Activated naive CD8-positive, alpha-beta T cell (primary cell): ENCODE results near the gene FLT4.
A peak's percentile ranks its signal among the peaks of the same experiment; 100 is the strongest.
"Not testable (repeated sequence)": the region's sequence is repeated elsewhere in the genome, so short reads cannot be mapped to it uniquely, and the experiment has no call there.

Experiments used
- H3K27ac Mint-ChIP-seq: one replicate; pipeline ENCODE4 v1.8.0; 2021; ENCODE audit warnings: mixed read lengths
- H3K27me3 Mint-ChIP-seq: one replicate; pipeline ENCODE4 v1.8.0; 2021; ENCODE audit warnings: mixed read lengths
- H3K36me3 Mint-ChIP-seq: one replicate; pipeline ENCODE4 v1.8.0; 2021; ENCODE audit warnings: mixed read lengths
- H3K4me1 Mint-ChIP-seq: one replicate; pipeline ENCODE4 v1.8.0; 2021; ENCODE audit warnings: low read depth, mixed read lengths
- H3K4me3 Mint-ChIP-seq: one replicate; pipeline ENCODE4 v1.8.0; 2021; ENCODE audit warnings: mild to moderate bottlenecking, mixed read lengths
- H3K9me3 Mint-ChIP-seq: one replicate; pipeline ENCODE4 v1.8.0; 2021; ENCODE audit warnings: low read depth, mixed read lengths

FLT4 gene

DNA sequence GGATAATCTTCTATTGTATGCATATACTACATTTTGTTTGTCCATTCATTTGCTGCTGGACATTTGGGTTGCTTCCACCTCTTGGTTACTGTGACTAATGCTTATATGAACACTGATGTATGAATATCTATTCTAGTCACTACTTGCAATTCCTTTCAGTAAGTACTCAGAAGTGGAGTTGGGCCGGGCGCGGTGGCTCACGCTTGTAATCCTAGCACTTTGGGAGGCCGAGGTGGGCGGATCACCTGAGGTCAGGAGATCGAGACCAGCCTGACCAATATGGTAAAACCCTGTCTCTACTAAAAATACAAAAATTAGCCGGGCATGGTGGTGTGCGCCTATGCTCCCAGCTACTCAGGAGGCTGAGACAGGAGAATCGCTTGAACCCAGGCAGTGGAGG is 28.9 kb upstream of the FLT4 start:
- H3K4me1 Mint-ChIP-seq, result peaks cover 12% of the 10 kb centered on the region
- not testable (repeated sequence) for H3K4me3 Mint-ChIP-seq, H3K9me3 Mint-ChIP-seq, H3K36me3 Mint-ChIP-seq, H3K27me3 Mint-ChIP-seq, H3K27ac Mint-ChIP-seq

DNA sequence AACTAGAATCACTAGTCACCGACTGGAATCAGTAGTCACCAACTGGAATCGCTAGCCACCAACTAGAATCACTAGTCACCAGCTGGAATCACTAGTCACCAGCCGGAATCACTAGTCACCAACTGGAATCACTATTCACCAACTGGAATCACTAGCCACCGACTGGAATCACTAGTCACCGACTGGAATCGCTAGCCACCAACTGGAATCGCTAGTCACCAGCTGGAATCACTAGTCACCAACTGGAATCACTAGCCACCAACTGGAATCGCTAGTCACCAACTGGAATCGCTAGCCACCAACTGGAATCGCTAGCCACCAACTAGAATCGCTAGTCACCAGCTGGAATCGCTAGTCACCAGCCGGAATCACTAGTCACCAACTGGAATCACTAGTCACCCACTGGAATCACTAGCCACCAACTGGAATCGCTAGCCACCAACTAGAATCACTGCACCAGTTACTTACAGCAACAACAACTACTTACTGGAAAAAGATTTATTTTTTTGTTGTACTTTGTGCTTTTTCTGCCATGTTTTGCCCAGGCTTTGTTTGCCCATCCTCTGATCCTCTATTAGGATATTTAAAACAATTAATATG is 25.7 kb upstream of the FLT4 start:
- H3K27ac Mint-ChIP-seq, result no peak overlapping the region
- H3K4me1 Mint-ChIP-seq, result peaks cover 10% of the 10 kb centered on the region
- H3K36me3 Mint-ChIP-seq, result no peaks in the 10 kb centered on the region
- no peaks in the 10 kb centered on the region for H3K9me3 Mint-ChIP-seq
- H3K27me3 Mint-ChIP-seq, result peaks cover 2% of the 10 kb centered on the region
- peak overlapping the region; percentile 64 for H3K4me3 Mint-ChIP-seq

DNA sequence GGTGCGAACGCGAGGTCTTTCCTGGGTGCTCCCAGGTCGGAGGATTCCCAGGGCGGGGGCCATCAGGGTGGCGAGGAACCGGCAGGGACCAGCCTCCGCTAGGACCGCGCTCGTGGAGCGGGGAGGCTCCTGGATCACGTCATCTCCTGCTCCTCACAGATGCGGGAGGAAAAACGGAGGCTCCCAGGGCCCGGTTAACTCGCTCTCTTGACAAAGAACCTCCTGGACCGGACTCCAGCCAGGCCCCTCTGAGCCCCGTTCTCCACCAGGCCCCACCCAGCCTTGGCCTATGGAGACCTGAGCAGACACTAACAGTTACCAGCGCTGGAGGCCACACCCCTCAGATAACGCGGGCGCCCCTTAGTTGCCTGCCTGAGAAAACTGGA is 24.7 kb upstream of the FLT4 start:
- H3K9me3 Mint-ChIP-seq, H3K27ac Mint-ChIP-seq, H3K27me3 Mint-ChIP-seq, H3K36me3 Mint-ChIP-seq: not testable (repeated sequence)
- peak overlapping the region; percentile 68 for H3K4me3 Mint-ChIP-seq
- H3K4me1 Mint-ChIP-seq, result peaks cover 17% of the 10 kb centered on the region

DNA sequence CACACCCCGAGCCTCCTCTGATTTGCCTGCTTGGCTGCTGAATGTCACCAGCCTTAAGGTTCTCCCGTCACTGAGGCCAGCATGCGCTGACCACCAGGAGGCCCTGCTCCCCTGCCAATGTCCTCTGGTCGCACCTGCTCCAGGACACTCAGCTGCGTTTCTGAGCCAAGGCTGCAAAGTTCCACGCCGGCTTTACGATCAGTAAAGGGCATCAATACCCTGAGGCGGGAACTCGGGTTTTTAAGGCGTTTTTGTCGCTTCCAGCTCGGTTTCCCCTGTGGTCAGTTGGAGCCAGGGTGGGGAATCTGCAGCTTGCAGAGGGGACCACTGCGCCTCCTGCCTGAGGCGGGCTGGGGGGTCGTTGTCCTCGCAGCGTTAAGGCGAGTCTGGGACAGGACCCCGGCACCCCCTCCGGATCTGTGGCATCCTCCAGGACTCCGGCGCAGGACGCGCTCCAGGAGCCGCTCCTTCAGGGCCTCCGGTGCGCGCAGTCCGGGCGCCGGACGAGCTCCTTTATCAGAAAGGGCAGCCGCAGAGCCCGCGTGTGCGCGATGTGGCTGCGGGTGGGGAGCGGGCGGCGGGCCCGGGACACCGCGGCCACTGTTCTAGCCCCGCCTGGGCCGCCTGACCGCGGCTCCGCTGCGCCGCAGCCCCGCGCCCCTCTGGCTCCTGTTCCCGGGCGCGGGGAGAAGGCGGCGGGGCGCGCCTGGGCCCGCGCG is 24.1 kb upstream of the FLT4 start:
- peaks cover 17% of the 10 kb centered on the region for H3K4me1 Mint-ChIP-seq
- no peaks in the 10 kb centered on the region for H3K36me3 Mint-ChIP-seq
- no peaks in the 10 kb centered on the region for H3K9me3 Mint-ChIP-seq
- peaks cover 2% of the 10 kb centered on the region for H3K27me3 Mint-ChIP-seq
- peak overlapping the region; percentile 17 for H3K4me3 Mint-ChIP-seq
- H3K27ac Mint-ChIP-seq, result no peak overlapping the region

DNA sequence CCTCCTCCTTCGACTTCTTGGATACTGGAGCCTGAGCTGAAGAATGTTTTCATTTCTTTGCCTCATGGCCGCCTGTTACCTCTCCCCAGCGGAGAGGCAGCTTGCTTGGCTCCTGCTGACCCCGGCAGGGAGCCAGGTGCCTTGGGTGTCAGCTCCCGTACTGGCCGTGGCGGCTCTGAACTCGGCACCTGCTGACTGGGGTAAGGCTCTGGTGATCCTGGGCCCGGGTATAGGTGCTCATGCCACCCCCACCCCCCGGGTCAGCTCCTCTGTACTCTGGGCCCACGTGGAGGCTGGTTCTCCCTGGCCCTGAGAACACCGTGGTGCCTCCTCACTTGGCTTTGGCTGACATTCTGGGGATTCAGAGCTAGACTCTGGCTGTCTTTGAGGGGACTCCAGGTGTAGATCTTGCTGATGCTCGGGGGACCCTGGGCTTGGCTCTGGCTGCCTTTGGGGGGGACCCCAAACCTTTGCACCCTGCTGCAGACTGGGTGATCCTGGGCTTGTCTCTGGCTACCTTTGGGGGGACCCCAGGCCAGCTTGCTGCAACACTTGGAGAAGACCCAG is 22.6 kb upstream of the FLT4 start:
- H3K36me3 Mint-ChIP-seq, H3K4me3 Mint-ChIP-seq, H3K27ac Mint-ChIP-seq, H3K27me3 Mint-ChIP-seq, H3K9me3 Mint-ChIP-seq: not testable (repeated sequence)
- H3K4me1 Mint-ChIP-seq, result peaks cover 17% of the 10 kb centered on the region

DNA sequence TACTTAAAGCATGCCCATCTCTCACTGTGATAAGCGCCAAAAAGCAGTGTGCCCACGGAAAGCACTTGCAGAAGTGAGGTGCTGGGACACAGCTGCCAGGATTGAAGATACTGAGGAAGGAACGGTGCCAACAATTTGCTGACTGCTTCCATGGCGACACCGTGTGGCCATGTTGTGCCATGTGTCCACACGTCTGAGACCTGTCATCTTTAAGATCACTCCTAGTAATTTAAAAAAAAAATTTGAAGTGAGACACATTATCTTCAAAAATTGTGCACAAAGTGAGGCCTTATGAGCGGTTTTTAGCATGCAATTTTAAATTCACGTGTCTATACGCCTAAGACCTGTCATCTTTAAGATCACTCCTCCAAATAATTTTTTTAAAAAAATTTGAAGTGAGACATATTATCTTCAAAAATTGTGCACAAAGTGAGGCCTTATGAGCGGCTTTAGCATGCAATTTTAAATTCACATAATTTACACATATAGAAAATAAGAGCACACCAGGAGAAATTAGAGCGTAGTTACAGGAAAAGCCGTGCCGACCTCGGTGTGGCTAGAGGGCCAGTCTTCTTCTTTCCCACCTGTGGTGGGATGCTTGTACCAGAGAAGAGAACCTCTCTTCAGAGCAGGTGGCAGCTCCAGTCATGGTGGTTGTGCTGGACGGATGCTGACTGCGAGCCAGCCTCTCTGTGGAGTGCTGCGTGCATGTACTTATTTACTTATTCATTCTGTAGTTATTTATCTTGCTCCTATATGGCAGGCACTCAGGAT is 21.4 kb upstream of the FLT4 start:
- Mint-ChIP-seq H3K4me3 (no peak overlapping the region), H3K36me3 (no peaks in the 10 kb centered on the region), H3K27ac (no peak overlapping the region), H3K27me3 (peaks cover 2% of the 10 kb centered on the region), H3K4me1 (peaks cover 17% of the 10 kb centered on the region), H3K9me3 (no peaks in the 10 kb centered on the region)

DNA sequence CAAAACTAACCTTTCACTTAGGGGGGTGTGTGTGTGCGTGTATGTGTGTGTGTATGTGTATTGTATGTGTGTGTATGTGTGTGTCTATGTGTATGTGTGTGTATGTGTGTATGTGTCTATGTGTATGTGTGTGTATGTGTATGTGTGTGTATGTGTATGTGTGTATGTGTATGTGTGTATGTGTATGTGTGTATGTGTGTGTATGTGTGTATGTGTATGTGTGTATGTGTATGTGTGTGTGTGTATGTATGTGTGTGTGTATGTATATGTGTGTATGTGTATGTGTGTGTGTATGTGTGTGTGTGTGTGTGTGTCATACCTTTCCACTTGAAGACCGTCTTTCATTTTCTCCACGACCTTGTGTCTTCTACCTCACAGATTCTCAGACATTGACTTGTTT is 20.8 kb upstream of the FLT4 start:
- Mint-ChIP-seq H3K27me3 (peaks cover 2% of the 10 kb centered on the region), H3K27ac (no peak overlapping the region), H3K4me3 (no peak overlapping the region)

DNA sequence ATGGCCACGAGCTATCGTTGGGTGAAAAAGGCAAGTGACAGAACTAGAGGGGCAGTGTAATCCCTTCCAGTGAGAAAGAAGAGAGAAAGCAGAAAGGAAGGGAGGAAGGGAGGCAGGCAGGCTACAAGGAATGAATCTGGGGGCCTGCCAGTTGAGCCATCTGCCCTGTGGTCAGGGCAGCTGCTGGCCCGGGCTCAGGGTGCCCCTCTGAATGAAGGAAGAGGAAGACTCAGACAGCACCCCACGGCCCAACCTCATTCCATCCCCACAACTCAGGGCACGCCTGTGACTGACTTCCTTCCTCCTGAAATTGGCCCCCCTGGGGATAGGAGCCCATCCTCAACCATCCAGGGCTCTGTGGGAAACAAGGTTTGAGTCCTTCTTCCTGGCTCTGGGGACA is 20.3 kb upstream of the FLT4 start:
- no peaks in the 10 kb centered on the region for H3K36me3 Mint-ChIP-seq
- H3K27ac Mint-ChIP-seq, result no peak overlapping the region
- no peaks in the 10 kb centered on the region for H3K9me3 Mint-ChIP-seq
- no peak overlapping the region for H3K4me3 Mint-ChIP-seq
- peaks cover under 1% of the 10 kb centered on the region for H3K27me3 Mint-ChIP-seq
- H3K4me1 Mint-ChIP-seq, result peaks cover 15% of the 10 kb centered on the region

More for the DNA sequence above, 20.8 kb upstream of the FLT4 start:
- no peaks in the 10 kb centered on the region for H3K9me3 Mint-ChIP-seq
- no peaks in the 10 kb centered on the region for H3K36me3 Mint-ChIP-seq
- H3K4me1 Mint-ChIP-seq, result peaks cover 17% of the 10 kb centered on the region

DNA sequence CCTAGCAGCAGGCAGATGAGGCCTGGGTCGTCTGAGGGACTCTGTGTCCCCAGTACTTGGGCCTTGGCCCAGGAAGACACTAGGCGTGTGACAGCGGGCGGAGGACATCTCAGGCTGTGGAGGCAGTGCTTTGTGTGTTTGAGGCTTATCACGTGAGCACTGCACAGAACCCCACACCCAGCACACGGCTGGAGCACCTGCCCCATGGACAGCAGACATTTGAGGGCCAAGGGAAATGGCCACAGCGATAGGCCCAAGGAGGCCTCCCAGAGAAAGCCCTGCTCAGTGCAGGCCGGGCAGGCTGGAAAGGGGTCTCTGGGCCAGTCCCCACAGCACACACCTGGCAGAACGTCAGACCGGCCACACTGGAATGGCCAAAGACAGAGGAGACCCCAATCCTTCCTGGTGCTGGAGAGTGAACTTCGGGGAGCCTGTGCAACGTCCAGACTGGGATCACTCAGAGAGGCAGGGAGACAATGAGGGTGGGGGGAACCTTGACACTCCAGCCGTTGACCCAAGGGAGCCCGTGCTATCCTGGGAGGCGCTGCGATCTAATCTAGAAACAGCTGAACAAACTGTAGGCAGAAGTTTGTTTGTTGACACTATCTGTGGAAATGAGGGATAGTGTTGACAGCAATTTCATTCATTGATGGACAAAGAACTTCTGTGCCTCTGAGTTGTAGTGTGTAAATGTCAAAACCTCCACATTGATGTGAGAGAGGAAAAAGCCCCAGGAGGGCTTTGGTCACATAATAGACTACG is 19.6 kb upstream of the FLT4 start:
- H3K27me3 Mint-ChIP-seq, result no peaks in the 10 kb centered on the region
- no peak overlapping the region for H3K4me3 Mint-ChIP-seq
- no peak overlapping the region for H3K27ac Mint-ChIP-seq
- no peaks in the 10 kb centered on the region for H3K9me3 Mint-ChIP-seq
- H3K4me1 Mint-ChIP-seq, result peaks cover 12% of the 10 kb centered on the region
- H3K36me3 Mint-ChIP-seq, result no peaks in the 10 kb centered on the region

DNA sequence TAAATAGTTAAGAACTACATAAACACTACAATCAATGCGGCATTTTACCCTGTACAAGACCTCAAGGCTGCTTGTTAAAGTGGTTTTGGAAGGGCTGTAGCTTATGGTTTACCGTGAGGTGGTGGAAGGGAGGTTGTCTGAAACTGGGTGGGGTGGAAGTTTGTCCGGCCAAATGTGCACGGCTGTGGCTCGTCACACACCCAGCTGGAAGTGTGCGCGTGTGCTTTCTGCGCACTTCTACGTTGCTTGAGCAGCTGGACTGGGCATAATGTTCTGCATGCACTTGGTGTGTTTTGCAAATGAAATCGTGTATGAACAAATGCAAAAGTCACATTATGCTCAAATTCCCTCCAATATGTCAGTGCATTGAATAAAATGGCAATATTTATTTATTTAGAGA is 17.4 kb upstream of the FLT4 start:
- peaks cover 12% of the 10 kb centered on the region for H3K4me1 Mint-ChIP-seq
- no peaks in the 10 kb centered on the region for H3K27me3 Mint-ChIP-seq
- no peak overlapping the region for H3K27ac Mint-ChIP-seq
- H3K9me3 Mint-ChIP-seq, result no peaks in the 10 kb centered on the region
- no peaks in the 10 kb centered on the region for H3K36me3 Mint-ChIP-seq
- no peak overlapping the region for H3K4me3 Mint-ChIP-seq

DNA sequence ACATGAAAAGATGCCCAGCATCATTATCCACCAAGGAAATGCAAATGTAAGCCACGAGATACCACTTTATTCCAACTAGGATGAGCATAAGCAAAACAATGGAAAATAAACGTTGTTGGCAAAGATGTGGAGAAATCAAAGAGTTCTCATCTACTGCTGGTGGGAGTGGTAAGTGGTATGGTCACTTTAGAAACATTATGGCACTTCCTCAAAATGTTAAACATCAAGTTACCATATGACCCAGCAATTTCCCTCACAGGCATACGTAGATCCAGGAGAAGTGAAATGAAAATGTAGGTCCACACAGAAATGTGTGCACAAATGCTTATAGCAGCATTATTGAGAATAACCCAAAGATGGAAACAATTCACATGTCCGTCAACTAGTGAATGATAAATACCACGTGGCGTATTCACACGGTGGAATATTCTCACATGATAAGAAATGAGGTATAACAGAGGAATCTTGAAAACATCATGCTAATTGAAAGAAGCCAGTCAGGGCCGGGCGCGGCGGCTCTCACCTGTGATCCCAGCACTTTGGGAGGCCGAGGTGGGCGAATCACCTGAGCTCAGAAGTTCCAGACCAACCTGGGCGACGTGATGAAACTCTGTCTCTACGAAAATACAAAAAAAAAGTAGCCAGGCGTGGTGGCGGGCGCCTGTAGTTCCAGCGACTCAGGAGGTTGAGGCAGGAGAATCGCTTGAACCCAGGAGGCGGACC is 16.4 kb upstream of the FLT4 start:
- peaks cover 12% of the 10 kb centered on the region for H3K4me1 Mint-ChIP-seq
- peaks cover 4% of the 10 kb centered on the region for H3K27me3 Mint-ChIP-seq
- H3K27ac Mint-ChIP-seq, result no peak overlapping the region
- H3K4me3 Mint-ChIP-seq, result no peak overlapping the region
- H3K36me3 Mint-ChIP-seq, result no peaks in the 10 kb centered on the region
- no peaks in the 10 kb centered on the region for H3K9me3 Mint-ChIP-seq

DNA sequence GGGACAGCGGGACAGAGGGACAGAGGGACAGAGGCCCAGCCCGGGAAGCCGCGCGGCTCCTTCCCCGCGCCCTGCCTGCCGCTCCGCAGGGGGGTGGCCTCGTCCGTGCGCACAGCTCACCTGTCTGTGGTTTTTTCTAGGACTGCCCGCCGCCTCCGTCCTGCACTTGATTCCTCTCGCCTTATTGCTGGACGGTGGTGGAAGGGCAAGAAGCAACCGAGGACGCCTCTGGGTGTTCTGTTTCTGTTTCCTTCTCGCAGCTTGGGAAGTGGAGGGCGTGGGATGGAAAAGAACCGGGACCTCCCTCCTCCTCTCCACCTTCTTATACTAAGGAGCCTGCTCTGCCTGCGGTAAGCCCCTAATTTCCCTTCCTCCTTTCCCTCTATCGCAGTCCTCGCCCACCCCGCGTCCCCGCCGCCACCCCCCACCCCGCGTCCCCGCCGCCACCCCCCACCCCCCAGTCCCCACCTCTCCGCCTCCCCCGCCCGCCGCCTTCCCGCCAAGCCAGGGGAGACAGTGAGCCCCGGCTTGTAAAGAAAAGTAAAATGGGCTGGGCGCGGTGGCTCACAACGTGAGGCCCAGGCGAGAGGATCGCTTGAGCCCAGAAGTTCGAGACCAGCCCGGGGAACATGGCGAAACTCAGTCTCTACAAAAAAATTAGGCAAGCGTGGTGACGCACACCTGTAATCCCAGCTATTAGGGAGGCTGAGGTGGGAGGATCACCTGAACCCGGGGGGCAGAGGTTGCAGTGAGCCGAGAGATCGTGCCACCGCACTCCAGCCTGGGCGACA is 9.6 kb upstream of the FLT4 start:
- Mint-ChIP-seq H3K4me1 (peaks cover 3% of the 10 kb centered on the region), H3K27ac (no peak overlapping the region), H3K4me3 (peak overlapping the region; percentile 25), H3K9me3 (no peaks in the 10 kb centered on the region), H3K27me3 (peaks cover 22% of the 10 kb centered on the region), H3K36me3 (no peaks in the 10 kb centered on the region)

DNA sequence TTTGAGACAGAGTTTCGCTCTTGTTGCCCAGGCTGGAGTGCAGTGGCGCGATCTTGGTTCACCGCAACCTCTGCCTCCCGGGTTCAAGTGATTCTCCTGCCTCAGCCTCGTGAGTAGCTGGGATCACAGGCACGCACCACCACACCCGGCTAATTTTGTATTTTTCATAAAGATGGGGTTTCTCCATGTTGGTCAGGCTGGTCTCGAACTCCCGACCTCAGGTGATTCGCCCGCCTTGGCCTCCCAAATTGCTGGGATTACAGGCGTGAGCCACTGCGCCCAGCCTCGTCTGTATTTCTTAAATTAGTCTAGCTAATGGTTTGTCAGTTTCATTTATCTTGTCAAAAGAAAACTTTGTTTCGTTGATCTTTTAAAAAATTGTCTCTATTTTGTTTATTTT is 5.8 kb upstream of the FLT4 start:
- H3K9me3 Mint-ChIP-seq, H3K4me1 Mint-ChIP-seq, H3K27ac Mint-ChIP-seq, H3K4me3 Mint-ChIP-seq, H3K36me3 Mint-ChIP-seq: not testable (repeated sequence)
- peaks cover 20% of the 10 kb centered on the region for H3K27me3 Mint-ChIP-seq

DNA sequence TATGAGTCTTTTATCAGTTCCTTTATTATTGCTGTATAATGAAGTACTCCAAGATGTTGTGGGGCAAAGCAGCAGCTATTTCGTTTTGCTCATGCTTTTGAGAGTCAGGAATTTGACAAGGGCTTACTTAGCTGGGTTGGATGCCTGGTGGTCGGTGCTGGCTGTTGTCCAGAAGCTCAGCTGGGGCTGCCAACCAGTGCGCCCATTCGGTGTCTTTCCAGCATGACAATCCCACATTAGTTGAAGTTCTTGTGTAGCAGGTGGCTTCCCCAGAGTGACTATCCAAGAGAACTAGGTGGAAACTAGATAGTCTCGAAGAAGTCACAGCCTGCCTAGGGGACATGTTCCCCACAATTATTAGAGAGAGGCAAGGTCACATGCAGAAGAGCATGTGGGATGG is 3.4 kb upstream of the FLT4 start:
- Mint-ChIP-seq H3K27ac (no peak overlapping the region), H3K27me3 (peaks cover 15% of the 10 kb centered on the region), H3K9me3 (no peaks in the 10 kb centered on the region), H3K4me3 (no peak overlapping the region), H3K4me1 (peaks cover 9% of the 10 kb centered on the region), H3K36me3 (no peaks in the 10 kb centered on the region)
